Measurements from ENCODE around the gene KLC1.

The KLC1 gene

DNA sequence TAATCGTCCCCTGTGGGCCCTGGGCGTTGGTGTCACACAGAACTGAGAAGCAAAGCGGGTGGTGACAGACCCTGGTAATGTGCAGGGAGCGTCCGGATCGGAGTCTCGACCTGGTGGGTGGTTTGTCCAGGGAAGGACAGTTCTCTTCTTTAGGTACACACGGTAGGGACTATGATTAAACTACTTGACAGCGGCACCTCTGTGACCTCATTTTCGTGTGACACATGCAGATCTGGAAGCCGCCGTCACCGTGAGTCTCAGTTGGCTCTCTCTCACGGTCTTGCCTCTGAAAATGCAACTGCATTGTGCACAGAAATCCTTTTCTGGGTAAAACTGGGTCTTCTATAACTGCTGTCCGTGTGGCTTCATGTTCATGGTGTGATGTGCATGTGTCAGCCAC lies 54.1 kb downstream of the KLC1 start:
- TF ChIP-seq, protein P1, sequence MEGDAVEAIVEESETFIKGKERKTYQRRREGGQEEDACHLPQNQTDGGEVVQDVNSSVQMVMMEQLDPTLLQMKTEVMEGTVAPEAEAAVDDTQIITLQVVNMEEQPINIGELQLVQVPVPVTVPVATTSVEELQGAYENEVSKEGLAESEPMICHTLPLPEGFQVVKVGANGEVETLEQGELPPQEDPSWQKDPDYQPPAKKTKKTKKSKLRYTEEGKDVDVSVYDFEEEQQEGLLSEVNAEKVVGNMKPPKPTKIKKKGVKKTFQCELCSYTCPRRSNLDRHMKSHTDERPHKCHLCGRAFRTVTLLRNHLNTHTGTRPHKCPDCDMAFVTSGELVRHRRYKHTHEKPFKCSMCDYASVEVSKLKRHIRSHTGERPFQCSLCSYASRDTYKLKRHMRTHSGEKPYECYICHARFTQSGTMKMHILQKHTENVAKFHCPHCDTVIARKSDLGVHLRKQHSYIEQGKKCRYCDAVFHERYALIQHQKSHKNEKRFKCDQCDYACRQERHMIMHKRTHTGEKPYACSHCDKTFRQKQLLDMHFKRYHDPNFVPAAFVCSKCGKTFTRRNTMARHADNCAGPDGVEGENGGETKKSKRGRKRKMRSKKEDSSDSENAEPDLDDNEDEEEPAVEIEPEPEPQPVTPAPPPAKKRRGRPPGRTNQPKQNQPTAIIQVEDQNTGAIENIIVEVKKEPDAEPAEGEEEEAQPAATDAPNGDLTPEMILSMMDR (IDR thresholded peaks at IDR 0.05) = no peak

DNA sequence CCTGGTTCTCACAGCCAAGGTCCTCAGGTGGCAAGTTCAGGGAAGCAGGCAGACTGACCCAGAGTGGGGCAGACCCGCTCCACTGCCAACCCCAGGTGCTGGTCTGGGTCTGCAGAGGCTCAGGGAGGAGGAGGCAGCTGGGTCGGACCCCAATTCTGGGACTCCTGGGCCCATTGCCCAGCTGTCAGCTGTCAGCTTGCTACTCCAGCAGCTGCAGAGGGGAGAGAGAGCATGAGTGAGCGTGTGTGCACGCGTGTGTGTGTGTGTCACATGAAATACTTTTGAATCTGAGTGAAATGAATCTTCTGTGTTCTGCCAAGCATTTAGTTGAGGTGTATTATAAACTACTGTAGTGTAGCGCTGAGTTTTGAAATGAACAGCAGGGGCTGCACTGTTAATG lies 55.5 kb downstream of the KLC1 start:
- TF ChIP-seq, protein P1 (IDR thresholded peaks at IDR 0.05) = no peak

DNA sequence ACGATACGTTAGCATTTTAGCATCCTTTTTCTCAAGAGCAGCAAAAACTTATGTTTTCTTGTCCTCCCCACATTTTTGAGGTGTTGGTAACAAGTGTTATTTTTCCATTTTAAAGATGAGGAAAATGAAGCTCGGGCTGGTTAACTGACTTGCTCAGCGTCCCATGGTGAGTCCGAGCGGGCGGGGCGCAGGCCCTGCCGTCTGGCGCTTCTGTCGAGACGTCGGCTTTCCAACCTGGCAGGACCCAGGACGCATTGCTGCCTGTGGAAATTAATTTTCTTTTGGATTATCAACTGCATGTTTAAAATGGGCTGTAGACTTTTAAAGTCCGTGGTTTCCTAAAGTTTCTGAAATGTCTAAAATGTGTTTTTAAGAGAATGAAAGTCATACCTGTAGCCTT lies 55.9 kb downstream of the KLC1 start:
- TF ChIP-seq, protein P1 (IDR thresholded peaks at IDR 0.05) = no peak

DNA sequence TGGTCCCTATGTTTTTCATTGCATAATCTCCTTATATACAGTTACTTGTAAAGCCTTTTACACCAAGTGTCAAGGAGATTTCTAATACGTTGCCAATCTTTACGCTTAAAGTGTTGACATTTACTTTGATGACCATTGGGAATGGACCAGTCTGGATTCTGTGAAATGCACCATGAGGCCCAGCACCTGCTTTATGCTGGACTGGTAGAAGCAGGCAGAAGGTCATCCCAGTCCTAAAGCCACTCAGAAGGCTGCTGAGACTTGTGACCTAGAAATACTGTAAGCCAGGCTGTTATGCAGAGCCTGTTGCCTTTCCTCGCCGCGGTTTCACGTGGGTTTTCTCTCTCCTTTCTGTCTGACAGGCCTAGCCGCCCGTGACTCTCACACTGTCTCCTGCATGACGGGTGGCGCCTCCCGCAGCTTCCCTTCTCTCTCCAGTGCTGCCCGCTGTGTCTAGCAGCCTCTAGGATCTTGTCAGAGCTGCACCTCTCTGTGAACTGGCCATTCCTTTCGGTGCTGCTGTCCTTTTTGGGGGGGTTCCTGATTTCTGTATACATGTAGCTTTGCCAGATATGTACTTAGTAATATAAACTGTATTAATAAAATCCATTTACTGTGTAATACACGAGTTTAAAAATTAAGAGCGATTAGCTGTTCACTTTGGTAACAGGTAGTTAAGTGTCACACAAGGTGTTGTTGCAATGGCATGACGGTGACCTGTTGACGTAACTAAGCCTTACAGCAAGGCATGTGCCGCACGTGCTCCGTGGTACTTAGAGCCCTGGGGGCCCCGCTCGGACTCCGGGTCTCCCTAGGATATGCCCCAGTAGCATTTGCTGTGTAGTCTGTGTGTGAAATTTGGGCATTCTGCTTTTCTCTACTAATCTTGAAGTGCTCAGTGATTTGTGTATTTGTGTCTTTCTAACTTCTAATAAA lies 56.5 kb downstream of the KLC1 start:
- TF ChIP-seq, protein P1 (IDR thresholded peaks at IDR 0.05) = no peak

DNA sequence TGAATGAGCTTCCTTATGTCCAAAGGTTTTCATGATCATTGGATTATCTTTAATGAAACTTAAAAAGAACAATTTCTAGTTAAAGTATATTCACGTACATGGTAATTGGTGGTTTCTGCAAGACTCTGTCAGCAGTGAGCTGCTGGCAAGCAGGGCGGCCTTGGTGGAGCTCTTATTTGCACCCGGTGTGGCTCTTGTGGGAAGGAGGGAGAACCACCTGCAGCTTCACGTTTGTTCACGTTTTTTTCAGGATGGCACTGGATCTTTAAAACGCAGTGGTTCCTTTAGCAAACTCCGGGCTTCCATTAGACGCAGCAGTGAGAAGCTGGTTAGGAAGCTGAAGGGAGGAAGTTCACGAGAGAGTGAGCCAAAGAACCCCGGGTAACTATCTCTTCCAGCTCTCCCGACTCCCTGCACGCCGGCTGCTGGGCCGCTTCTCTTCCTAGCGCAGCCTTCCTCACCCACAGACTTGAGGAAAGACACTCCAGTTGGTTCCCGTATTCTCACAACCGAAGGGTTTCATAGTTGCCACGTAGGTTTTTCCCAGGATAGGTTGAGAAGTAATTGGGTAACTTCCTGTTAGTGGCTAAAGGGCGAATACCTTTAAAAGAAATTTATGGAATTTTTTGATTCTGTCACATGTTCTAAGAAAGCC lies 57.9 kb downstream of the KLC1 start:
- TF ChIP-seq, protein P1 (IDR thresholded peaks at IDR 0.05) = no peak

DNA sequence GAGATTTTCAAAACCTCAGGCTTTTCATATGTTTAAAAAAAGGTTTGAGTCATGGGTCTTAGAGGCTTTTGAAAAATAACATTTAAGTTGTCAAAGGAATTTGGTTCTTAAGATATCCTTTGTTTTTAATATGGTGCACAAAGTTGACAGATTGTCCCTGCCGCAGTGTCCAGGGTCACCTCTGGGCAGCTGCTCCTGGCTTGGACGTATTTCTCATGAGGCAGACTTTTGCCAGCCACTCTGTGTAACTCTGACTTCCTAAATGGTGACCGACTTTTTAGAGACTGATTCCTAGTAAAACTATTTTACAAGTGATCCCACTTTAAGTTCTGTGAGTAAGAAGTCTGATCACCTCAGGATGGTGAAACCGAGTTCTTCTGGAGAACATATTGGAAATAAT lies 58.7 kb downstream of the KLC1 start:
- TF ChIP-seq, protein P1 (IDR thresholded peaks at IDR 0.05) = no peak

DNA sequence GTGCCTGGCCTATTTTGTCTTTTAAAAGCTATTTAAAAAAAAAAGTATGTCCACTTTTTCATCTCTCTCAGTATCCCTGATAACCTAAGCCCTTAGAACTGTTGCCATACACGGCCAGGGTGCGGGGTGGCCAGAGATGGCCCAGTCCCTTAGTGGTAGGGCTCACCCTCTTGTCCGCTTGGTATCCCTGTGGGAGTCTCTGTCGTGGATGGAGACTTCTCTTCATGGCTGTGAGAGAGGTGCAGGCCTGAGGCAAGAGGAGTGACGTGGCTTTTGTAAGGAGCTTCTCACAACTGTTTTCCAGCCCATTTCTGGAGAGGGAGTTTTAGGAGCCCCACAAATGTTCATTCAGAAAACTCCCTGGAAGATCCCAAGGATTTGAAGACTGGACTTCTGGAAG lies 59.4 kb downstream of the KLC1 start:
- TF ChIP-seq, protein P1 (IDR thresholded peaks at IDR 0.05) = no peak

Data from LNCAP (cell line).